ENCODE measurements around the gene MYLIP. TPM values are rescaled to one million over a fixed set of nuclear protein-coding genes. Genes with fewer than 3 reads are reported as not detected.

The MYLIP gene
- total RNA-seq, 4 donors from 2014 or later, result 49.9 to 131 (median 79.3) TPM

DNA sequence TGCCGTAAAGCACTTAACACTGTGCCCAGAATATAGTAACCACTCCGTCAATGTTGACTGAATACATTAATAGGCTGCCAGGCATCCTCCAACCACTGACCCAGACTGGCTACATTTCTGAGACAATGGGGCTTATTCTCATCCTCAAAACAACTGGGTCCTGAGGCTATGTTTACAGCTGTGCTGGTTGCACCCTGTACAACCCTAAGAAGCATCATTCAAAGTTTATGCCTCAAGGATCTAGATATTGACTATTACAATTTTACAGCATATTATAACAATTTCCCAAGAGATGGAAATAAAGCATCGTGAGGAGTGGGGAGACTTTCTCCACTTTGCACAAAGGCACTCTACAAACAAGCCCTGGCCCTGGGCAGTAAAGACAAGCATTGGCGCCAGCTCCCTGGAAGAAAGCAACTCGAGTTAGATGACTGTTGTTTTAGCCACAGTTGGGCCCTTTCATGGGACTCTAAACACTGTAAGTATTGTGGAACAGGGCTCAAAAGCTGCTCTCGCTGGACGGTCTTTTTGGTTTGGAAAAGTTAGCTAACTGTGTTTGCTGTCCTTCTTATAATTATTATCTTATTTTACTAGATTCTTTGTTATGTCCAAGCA lies 30.2 kb downstream of the MYLIP start:
- WGBS, 2 donors (ENCODE audit: low coverage in 1 of 2), result 78 to 93% methylated on average over 5 to 7 of the region's 7 CpGs
- ATAC-seq, result no peak
- no peak overlapping the region for H3K4me3 ChIP-seq
- H3K9me3 ChIP-seq, result no peaks in the 10 kb centered on the region
- H3K4me1 ChIP-seq, result peaks cover 0 to 15% (median 0%) of the 10 kb centered on the region in 3 donors
- no peaks in the 10 kb centered on the region for H3K27me3 ChIP-seq
- TF ChIP-seq, protein P1, sequence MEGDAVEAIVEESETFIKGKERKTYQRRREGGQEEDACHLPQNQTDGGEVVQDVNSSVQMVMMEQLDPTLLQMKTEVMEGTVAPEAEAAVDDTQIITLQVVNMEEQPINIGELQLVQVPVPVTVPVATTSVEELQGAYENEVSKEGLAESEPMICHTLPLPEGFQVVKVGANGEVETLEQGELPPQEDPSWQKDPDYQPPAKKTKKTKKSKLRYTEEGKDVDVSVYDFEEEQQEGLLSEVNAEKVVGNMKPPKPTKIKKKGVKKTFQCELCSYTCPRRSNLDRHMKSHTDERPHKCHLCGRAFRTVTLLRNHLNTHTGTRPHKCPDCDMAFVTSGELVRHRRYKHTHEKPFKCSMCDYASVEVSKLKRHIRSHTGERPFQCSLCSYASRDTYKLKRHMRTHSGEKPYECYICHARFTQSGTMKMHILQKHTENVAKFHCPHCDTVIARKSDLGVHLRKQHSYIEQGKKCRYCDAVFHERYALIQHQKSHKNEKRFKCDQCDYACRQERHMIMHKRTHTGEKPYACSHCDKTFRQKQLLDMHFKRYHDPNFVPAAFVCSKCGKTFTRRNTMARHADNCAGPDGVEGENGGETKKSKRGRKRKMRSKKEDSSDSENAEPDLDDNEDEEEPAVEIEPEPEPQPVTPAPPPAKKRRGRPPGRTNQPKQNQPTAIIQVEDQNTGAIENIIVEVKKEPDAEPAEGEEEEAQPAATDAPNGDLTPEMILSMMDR (IDR thresholded peaks at IDR 0.05), result no peak
- TF ChIP-seq POLR2AphosphoS5 (IDR thresholded peaks at IDR 0.05) (no peak), POLR2A (IDR thresholded peaks at IDR 0.05) (no peak), EP300 (IDR thresholded peaks at IDR 0.05) (no peak)
- no peak overlapping the region for H3K27ac ChIP-seq
- H3K36me3 ChIP-seq, result no peaks in the 10 kb centered on the region

DNA sequence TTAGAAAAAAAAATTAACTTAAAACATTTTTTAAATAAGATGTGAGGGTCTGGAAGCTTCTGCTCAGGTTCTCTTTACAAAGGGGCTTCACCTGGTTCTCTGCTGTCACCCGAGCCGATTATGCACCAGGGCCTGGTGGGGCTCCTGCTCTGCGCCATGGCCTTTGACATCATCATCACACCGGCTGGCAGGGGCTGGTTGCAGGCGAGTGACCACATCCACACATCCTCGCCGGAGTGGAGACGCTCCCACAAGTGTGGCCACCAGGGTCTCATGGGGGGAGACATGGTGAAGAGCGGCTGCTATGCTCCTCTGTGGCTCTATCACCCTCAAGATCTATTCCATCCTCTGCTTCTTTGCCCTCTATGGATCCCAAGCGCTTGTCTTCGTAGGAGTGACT lies 31.9 kb downstream of the MYLIP start:
- H3K4me3 ChIP-seq, result no peak overlapping the region
- no peaks in the 10 kb centered on the region for H3K27me3 ChIP-seq
- ATAC-seq, result no peak
- H3K4me1 ChIP-seq, result no peaks in the 10 kb centered on the region
- no peak overlapping the region for H3K27ac ChIP-seq
- H3K9me3 ChIP-seq, result no peaks in the 10 kb centered on the region
- 97 to 100% methylated on average over 3 to 10 of the region's 11 CpGs for WGBS, 2 donors (ENCODE audit: low coverage in 1 of 2)
- TF ChIP-seq EP300 (IDR thresholded peaks at IDR 0.05) (no peak), POLR2AphosphoS5 (IDR thresholded peaks at IDR 0.05) (no peak), POLR2A (IDR thresholded peaks at IDR 0.05) (no peak)
- TF ChIP-seq, protein P1 (IDR thresholded peaks at IDR 0.05), result no peak
- no peaks in the 10 kb centered on the region for H3K36me3 ChIP-seq

DNA sequence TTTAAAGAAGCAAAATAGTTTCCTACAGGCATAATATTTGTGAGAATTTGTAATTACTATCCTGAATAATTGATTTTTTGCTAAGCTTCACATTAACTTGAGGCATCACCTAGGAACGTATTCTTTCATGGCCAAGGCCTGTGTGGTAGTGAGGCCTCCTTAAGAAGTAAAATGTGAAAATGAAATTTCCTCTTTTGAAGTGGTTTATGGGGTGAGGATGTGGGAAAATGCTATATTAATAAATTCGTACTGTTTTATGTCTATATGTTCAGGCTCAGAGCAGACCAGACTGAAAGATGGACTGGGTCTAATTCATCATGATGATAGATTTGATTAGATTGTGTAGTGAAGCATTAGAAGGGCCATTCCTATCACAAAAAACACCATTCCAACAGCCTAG lies 33.1 kb downstream of the MYLIP start:
- no peak overlapping the region for H3K4me3 ChIP-seq
- H3K9me3 ChIP-seq, result no peaks in the 10 kb centered on the region
- TF ChIP-seq POLR2A (IDR thresholded peaks at IDR 0.05), result no peak
- no peak for TF ChIP-seq POLR2AphosphoS5 (IDR thresholded peaks at IDR 0.05)
- TF ChIP-seq, protein P1 (IDR thresholded peaks at IDR 0.05), result no peak
- TF ChIP-seq EP300 (IDR thresholded peaks at IDR 0.05), result no peak
- peaks cover 0 to 3% (median 0%) of the 10 kb centered on the region in 3 donors for H3K4me1 ChIP-seq
- H3K27me3 ChIP-seq, result no peaks in the 10 kb centered on the region
- 85 to 98% methylated on average over 2 of the region's 2 CpGs for WGBS, 2 donors (ENCODE audit: low coverage in 1 of 2)
- no peaks in the 10 kb centered on the region for H3K36me3 ChIP-seq
- ATAC-seq, result no peak
- no peak overlapping the region for H3K27ac ChIP-seq

DNA sequence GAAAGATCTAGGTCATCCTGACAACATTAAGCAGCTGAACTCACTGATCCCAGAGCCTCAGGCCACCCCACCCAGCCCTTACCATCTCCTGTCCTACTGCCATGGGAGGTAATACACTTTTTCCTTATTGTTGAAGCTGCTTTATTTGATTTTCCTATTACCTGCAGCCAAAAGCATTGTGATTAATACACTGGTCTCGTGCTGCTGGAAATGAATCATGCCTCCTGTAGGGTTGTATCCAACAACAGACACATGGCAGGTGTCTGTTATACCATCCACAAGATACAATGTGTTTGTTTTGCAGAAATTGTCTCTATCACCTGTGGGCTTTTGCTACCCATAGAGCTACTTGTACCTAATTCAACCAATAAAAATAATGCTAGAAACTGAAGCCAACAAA lies 34.2 kb downstream of the MYLIP start:
- Histone ChIP-seq H3K4me1 (peaks cover 0 to 6% (median 0%) of the 10 kb centered on the region in 3 donors), H3K27ac (no peak overlapping the region), H3K4me3 (no peak overlapping the region), H3K9me3 (no peaks in the 10 kb centered on the region), H3K27me3 (no peaks in the 10 kb centered on the region), H3K36me3 (no peaks in the 10 kb centered on the region)
- no peak for ATAC-seq
- TF ChIP-seq, protein P1 (IDR thresholded peaks at IDR 0.05), result no peak
- TF ChIP-seq POLR2AphosphoS5 (IDR thresholded peaks at IDR 0.05), result no peak
- no peak for TF ChIP-seq POLR2A (IDR thresholded peaks at IDR 0.05)
- TF ChIP-seq EP300 (IDR thresholded peaks at IDR 0.05), result no peak
- WGBS, 2 donors (ENCODE audit: low coverage in 1 of 2), result 75% methylated on average over 1 of the region's 1 CpG; no CpG with 5 or more reads in 1 of the 2 donors

Measured in gastroesophageal sphincter (tissue), 4 donors.